PFSK-1 (cell line): ENCODE measurements around the gene TTC28.

Experiments used
- POLR2AphosphoS5 ChIP-seq: IDR thresholded peaks from 2 replicates; pipeline ENCODE4 v1.6.1; 2012; ENCODE audit warnings: low read depth, mild to moderate bottlenecking, control low read depth, low read length, moderate library complexity
- SIN3A ChIP-seq: IDR thresholded peaks from 2 replicates; pipeline ENCODE4 v1.6.1; 2012; ENCODE audit warnings: mild to moderate bottlenecking, low read length, moderate library complexity, borderline replicate concordance; ENCODE audit not compliant: insufficient read depth
- TF ChIP-seq, protein P1 (sequence below), 2 experiments: IDR thresholded peaks; 2 replicates each; pipeline versions ENCODE4 v1.6.1 to v1.8.0; 2011 to 2012; ENCODE audit warnings: low read depth in 2 of 2, low read length in 2 of 2, control low read depth in 1 of 2, inconsistent platforms in 1 of 2, mild to moderate bottlenecking in 1 of 2, moderate library complexity in 1 of 2; ENCODE audit not compliant: insufficient read depth in 1 of 2

DNA sequence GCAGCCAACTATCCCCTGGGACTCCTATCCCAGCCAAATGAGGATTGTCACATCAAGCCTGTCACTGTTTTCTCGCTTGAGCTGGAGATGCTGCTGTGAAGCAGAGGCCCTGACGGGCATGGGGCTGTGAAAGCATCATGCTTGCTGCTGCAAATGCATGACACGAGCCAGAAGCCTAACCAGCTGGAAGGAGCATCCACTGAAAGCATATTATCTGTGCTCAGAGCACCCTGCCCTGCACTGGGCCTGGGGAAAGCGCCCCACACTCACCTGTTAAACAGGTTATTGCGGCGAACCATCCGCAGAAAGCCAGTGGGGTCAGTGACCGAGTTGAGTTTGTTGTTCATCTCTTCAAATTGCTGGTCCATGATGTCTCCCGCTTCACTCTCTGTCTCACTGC is 649.7 kb downstream of the TTC28 start:
- TF ChIP-seq, protein P1, sequence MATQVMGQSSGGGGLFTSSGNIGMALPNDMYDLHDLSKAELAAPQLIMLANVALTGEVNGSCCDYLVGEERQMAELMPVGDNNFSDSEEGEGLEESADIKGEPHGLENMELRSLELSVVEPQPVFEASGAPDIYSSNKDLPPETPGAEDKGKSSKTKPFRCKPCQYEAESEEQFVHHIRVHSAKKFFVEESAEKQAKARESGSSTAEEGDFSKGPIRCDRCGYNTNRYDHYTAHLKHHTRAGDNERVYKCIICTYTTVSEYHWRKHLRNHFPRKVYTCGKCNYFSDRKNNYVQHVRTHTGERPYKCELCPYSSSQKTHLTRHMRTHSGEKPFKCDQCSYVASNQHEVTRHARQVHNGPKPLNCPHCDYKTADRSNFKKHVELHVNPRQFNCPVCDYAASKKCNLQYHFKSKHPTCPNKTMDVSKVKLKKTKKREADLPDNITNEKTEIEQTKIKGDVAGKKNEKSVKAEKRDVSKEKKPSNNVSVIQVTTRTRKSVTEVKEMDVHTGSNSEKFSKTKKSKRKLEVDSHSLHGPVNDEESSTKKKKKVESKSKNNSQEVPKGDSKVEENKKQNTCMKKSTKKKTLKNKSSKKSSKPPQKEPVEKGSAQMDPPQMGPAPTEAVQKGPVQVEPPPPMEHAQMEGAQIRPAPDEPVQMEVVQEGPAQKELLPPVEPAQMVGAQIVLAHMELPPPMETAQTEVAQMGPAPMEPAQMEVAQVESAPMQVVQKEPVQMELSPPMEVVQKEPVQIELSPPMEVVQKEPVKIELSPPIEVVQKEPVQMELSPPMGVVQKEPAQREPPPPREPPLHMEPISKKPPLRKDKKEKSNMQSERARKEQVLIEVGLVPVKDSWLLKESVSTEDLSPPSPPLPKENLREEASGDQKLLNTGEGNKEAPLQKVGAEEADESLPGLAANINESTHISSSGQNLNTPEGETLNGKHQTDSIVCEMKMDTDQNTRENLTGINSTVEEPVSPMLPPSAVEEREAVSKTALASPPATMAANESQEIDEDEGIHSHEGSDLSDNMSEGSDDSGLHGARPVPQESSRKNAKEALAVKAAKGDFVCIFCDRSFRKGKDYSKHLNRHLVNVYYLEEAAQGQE (IDR thresholded peaks at IDR 0.05; ENCODE audit: insufficient read depth in 1 of 2, low read depth in 2 of 2, low read length in 2 of 2), result no peak
- TF ChIP-seq POLR2AphosphoS5 (no peak), SIN3A (no peak)
